Adipocyte (in vitro differentiated cells): ENCODE results near the gene COL16A1.
"Not testable (repeated sequence)": the region's sequence is repeated elsewhere in the genome, so short reads cannot be mapped to it uniquely, and the experiment has no call there.

Experiments used
- DNase-seq: peaks from one replicate; pipeline ENCODE4 v3.0.0-alpha.2; 2015; ENCODE audit warnings: low read depth
- H3K27me3 ChIP-seq: replicated peaks from 2 replicates; pipeline ENCODE4 v1.7.0; 2013; ENCODE audit warnings: mild to moderate bottlenecking, low read length, moderate library complexity; ENCODE audit not compliant: control insufficient read depth, insufficient read depth
- H3K36me3 ChIP-seq: 2 replicates; pipeline ENCODE4 v1.7.0; 2013; ENCODE audit warnings: low read length, mild to moderate bottlenecking, moderate library complexity; ENCODE audit not compliant: control insufficient read depth, insufficient read depth, severe bottlenecking
- H3K4me1 ChIP-seq: 2 replicates; pipeline ENCODE4 v1.7.0; 2013; ENCODE audit warnings: mild to moderate bottlenecking, low read length, moderate library complexity; ENCODE audit not compliant: control insufficient read depth, insufficient read depth
- H3K4me3 ChIP-seq: 2 replicates; pipeline ENCODE4 v1.7.0; 2013; ENCODE audit warnings: mild to moderate bottlenecking, low read length, moderate library complexity
- H3K9ac ChIP-seq: 2 replicates; pipeline ENCODE4 v1.7.0; 2013; ENCODE audit warnings: mild to moderate bottlenecking, low read length, moderate library complexity
- H3K9me3 ChIP-seq: 2 replicates; pipeline ENCODE4 v1.7.0; 2013; ENCODE audit warnings: mild to moderate bottlenecking, low read length, moderate library complexity; ENCODE audit not compliant: control insufficient read depth

Gene COL16A1

DNA sequence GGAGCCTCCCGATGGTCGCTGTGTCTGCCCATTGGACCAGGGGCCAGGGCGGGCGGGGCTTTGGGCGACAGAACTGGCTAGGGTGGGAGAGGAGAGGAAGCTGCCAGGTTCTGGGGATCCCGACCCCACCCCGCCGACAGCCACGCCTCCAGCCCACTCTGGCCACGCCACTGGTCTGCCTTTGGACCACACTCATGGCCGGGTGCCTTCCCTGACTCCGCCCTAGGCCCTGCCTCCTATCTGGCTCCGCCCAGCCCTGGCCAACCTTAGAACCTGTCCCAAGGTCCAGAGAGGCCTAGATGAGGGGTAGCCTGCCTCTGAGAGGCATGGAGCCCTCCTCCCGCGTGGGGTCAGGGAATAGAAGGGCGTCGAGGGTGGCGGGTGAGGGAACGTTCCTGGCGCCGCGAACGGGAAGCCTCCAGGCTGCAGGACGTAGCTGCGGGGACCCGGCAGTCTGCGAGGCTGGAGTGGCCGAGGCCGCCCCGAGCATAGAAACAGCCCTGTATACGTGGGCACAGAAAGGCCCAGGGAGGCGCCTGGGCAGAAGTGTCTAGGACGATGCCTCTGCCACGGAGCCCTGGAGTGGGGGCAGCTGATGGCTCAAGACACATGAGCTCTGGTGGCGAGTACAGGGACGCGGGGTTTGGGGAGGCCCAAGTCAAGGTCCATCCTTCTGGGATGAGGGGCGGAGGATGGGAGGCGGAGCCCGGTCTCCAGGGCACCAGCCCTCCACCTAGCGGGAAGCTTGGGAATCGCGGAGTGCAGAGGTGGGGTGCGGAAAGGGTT is 11.5 kb upstream of the COL16A1 start:
- Histone ChIP-seq H3K4me1 (peaks cover 57% of the 10 kb centered on the region), H3K4me3 (peak overlapping the region; percentile 73)

DNA sequence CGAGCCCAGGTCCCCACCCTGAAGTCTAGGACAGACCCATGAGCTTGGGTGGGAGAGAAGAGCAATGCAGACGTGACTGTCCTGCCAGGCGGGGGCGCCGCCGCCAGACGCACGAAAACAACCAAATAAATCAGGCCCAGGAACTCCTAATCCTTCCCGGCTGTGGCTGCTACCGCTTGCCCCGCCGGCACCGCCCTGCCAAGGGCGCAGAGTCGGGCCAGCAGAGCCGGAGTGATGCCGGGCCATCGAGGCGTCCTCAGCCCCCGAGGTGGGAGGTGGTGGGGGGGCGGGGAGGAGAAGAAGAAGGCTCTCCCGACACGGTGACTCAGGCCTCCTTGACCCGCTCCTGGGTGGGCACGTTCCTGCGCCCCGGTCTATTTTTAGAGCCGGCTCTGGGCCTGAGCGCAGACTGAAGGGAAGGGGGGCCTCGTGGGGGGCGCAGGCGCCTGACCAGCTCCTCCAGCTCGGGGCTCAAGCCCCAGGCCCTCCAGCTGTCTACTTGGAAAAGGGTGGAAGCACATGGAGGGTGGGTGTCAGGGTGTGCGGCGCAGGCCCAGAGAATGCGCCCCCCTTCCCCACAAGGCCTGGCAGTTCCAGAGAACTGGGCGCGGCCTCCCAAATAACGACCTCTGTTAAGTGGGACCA is 10.7 kb upstream of the COL16A1 start:
- no peaks in the 10 kb centered on the region for H3K9me3 ChIP-seq
- peaks cover 57% of the 10 kb centered on the region for H3K4me1 ChIP-seq
- peak; percentile 90 for DNase-seq
- H3K4me3 ChIP-seq, result peak overlapping the region; percentile 55
- no peaks in the 10 kb centered on the region for H3K27me3 ChIP-seq
- H3K36me3 ChIP-seq, result no peaks in the 10 kb centered on the region
- H3K9ac ChIP-seq, result peak overlapping the region; percentile 83

More for the DNA sequence above, 11.5 kb upstream of the COL16A1 start:
- Histone ChIP-seq H3K27me3 (no peaks in the 10 kb centered on the region), H3K9me3 (no peaks in the 10 kb centered on the region), H3K9ac (peak overlapping the region; percentile 85), H3K36me3 (no peaks in the 10 kb centered on the region)
- peak; percentile 96 for DNase-seq

DNA sequence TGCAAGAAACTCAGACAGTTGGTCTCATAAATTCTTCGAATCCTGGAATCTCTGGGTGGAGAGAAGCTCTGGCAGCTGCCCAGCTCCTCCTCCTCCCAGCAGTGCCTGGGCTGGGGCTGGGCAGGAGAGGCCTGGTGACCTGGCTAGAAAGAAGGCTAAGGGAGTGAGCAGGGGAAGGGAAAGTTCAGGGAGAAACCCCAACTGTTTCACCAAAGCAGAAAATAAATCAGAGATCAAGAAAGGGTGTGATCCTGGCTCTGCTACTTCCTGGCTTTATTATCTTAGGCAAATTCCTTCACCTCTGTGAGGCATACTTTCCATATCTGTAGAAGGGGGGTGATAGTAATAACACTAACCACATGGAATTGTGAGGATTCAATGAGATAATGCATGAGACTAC is 8.8 kb upstream of the COL16A1 start:
- DNase-seq, result peak; percentile 79
- no peaks in the 10 kb centered on the region for H3K27me3 ChIP-seq
- H3K9ac ChIP-seq, result peak overlapping the region; percentile 74
- no peaks in the 10 kb centered on the region for H3K36me3 ChIP-seq
- H3K4me3 ChIP-seq, result no peak overlapping the region
- H3K4me1 ChIP-seq, result peaks cover 55% of the 10 kb centered on the region
- H3K9me3 ChIP-seq, result no peaks in the 10 kb centered on the region

DNA sequence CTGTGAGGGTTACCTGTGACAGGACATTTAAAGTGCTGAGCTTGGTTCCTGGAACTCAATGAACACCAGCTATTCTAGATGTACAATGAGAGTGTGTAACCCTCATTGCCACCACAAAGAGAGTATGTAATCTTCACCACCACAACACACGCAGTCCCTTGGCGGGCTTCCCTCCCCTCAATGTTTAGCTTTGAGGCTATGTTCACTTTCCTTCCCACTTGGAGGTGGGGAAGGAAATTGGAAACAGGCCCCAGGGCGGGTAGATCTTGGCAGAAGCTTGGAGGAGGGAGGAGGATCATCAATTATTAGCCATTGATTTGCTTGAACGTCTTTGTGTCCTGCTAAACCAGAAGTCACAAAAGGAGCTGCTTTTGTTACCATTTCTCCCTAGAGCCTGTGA is 8.3 kb upstream of the COL16A1 start:
- Histone ChIP-seq H3K27me3 (no peaks in the 10 kb centered on the region), H3K9ac (peak overlapping the region; percentile 74), H3K4me3 (peak overlapping the region; percentile 7), H3K36me3 (no peaks in the 10 kb centered on the region), H3K4me1 (peaks cover 52% of the 10 kb centered on the region), H3K9me3 (no peaks in the 10 kb centered on the region)
- peak; percentile 33 for DNase-seq

DNA sequence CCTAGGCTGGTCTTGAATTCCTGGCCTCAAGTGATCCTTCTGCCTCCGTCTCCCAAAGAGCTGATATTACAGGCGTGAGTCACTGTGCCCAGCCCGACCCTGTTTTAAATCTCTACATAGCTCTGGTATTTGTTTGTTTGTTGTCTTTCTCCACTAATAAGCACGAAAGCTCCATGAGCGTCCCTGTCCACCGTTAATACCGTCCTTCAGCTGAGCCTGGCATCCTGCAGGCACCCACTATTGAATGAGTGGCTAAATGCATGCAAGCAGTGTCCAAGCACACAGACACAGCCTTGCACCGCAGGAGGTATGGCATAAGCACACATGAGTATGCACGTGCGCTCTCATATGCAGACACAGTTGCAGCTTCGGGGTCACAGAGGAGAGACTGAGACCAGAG is 4.5 kb upstream of the COL16A1 start:
- H3K36me3 ChIP-seq, result no peaks in the 10 kb centered on the region
- peaks cover 47% of the 10 kb centered on the region for H3K4me1 ChIP-seq
- peak; percentile 43 for DNase-seq
- H3K4me3 ChIP-seq, result no peak overlapping the region
- H3K27me3 ChIP-seq, result no peaks in the 10 kb centered on the region
- no peak overlapping the region for H3K9ac ChIP-seq
- no peaks in the 10 kb centered on the region for H3K9me3 ChIP-seq

DNA sequence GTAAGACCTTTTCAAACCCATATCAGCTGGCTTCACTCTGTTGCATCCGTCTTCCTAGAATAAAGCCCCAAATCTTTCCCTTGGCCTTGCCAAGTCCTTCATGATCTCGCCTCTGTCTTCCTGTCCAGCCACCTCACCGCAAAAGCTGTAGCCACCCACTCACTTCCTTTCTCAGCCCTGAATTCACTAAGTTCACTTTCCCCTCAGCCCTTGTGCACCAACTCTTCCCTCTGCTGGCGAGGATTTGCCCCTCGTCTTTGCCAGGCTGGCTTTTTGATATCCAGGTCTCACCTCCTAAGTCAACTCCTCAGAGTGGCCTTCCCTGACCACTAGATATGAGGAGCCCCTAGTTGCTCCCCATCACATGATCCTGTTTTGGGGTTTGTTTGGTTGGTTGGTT is 3.9 kb upstream of the COL16A1 start:
- no peaks in the 10 kb centered on the region for H3K36me3 ChIP-seq
- peaks cover 47% of the 10 kb centered on the region for H3K4me1 ChIP-seq
- H3K4me3 ChIP-seq, result no peak overlapping the region
- DNase-seq, result peak; percentile 54
- H3K9me3 ChIP-seq, result no peaks in the 10 kb centered on the region
- peak overlapping the region; percentile 7 for H3K9ac ChIP-seq
- H3K27me3 ChIP-seq, result no peaks in the 10 kb centered on the region

DNA sequence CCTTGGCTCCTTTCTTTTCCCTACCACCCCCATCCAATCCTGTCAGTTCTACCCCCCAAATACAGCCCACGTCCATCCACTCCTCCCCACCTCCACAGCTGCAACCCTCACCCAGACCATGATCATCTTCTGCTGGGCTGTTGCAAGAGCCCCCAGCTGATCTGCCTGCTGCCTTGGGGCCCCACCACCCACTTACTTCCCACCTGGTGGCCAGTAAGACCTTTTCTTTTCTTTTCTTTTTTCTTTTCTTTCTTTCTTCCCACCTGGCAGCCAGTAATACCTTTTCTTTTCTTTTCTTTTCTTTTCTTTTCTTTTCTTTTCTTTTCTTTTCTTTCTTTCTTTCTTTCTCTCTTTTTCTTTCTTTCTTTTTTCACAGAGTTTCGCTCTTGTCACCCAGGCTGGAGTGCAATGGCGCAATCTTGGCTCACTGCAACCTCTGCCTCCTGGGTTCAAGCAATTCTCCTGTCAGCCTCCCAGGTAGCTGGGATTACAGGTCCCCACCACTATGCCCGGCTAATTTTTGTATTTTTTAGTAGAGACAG is 3.3 kb upstream of the COL16A1 start:
- not testable (repeated sequence) for H3K27me3 ChIP-seq, H3K9ac ChIP-seq, H3K36me3 ChIP-seq, H3K4me3 ChIP-seq, H3K9me3 ChIP-seq, DNase-seq
- H3K4me1 ChIP-seq, result peaks cover 48% of the 10 kb centered on the region

DNA sequence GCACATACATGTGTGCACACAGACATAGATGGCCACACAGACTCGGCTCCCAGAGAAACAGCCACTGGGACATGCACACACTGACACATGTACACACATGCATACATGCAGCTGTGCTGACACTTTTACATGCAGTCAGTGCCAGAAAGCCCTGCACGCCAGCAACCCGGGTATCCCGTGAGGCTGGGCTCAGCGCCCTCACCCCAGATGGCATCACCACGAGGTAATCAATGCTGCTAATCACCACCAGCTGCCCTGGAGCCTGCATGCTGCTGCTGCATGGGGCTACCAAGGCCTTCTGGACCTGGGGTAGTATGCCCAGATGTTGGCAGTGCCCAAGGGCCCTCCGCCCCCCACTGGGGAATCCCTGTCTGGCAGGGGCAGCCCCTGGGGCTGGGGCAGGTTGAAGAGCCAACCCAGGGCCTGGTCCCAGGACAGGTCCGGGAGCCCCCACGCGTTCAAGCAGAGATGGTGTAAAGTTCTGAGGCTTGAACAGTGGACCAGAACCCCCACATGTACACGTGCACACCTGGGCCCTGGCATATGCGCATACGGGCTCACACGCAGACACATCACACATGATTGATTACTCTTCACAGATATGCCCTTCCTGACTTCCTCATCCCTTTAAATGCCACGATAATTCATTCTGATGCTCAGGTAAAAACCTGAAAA is 2.7 kb upstream of the COL16A1 start:
- DNase-seq, result no peak
- Histone ChIP-seq H3K9me3 (no peaks in the 10 kb centered on the region), H3K4me1 (peaks cover 48% of the 10 kb centered on the region), H3K4me3 (no peak overlapping the region), H3K36me3 (no peaks in the 10 kb centered on the region), H3K9ac (peak overlapping the region; percentile 90), H3K27me3 (no peaks in the 10 kb centered on the region)

DNA sequence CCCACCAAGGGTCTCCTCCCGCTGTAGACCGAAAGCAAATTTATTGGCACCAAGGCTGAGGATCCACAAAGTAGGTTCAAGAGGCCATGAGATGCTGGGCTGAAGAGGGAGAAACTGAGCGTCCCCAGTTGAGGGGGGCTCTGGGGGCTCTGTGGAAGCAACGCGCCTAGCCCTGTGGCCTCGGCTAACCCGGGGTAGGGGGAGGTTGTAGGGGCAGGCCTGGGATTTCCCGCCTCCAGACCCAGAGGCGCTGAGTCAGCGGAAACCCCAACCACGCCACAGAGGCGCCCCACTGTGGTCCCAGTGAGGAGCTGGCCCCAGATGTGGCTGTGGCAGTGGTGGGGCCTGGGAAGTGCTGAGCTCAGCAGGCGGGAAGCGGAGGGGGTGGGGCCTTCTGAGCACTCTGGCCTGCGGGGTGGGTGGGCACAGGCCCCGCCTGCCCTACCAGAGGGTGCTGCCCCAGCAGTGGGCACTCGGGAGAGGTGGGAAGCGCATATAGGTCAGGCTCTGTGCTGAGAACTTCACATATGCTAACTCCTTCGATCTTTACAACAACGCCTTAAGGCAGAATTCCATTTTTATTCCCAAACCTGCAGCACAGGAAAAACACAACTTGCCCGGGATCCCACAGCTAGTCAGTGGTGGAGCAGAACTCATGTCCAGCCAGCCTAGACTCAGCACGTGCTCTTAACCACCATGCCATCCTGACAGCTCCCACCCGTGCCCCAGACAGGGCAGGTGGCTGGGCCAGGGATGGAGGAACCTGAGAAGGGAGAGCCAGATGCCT is 1.5 kb upstream of the COL16A1 start:
- H3K4me1 ChIP-seq, result peaks cover 61% of the 10 kb centered on the region
- H3K27me3 ChIP-seq, result no peaks in the 10 kb centered on the region
- H3K9me3 ChIP-seq, result no peaks in the 10 kb centered on the region
- peak overlapping the region; percentile 92 for H3K4me3 ChIP-seq
- H3K9ac ChIP-seq, result peak overlapping the region; percentile 90
- H3K36me3 ChIP-seq, result peaks cover 5% of the 10 kb centered on the region
- peak; percentile 54 for DNase-seq

DNA sequence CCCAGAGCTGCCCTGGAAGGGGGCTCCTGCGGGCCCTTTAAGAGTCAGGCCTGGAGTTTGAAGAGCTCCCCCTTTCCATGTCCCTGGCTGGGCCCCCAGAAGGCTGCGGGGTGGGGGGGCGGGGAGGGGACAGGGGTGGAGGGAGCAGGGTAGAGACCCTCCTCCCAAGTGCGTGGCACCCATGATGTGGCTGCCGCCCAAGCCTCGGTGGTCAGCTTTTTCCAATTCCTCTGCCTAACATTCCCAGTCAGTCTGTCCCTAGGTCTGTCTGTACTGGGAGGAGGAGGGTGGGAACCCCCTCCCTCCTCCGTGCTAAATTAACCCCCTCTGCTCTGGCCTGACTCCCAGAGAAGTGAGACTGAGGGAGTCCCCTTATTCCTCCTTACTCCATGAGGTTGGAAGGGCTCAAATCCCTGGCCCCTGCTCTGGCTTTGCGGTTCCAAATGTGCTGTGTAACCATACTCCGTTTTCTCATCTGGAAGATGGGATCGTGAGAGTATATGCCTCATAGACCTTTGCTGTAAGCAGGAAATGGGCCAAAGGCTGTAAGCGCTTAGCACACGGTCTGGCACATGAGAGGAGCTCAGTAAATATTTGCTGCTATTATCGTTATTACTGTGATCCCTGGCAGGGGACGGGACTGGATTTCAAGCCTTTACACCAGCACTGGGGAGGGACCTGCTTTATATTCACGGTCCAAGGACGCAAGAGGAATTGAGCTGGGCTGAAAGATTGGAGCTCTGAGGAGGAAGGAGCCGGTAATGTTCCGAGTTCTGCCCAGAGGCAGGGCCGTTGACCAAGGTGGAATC is 658 bp upstream of the COL16A1 start:
- peak; percentile 69 for DNase-seq
- peaks cover 69% of the 10 kb centered on the region for H3K4me1 ChIP-seq
- peak overlapping the region; percentile 96 for H3K9ac ChIP-seq
- peaks cover 13% of the 10 kb centered on the region for H3K36me3 ChIP-seq
- H3K27me3 ChIP-seq, result no peaks in the 10 kb centered on the region
- H3K9me3 ChIP-seq, result no peaks in the 10 kb centered on the region
- H3K4me3 ChIP-seq, result peak overlapping the region; percentile 92
